A549 (cell line): ENCODE measurements around the gene SLIT1. TPM values are rescaled to one million over a fixed set of nuclear protein-coding genes. Genes with fewer than 3 reads are reported as not detected.

Experiments used
- ATAC-seq, 2 experiments: fragments of 200-7000 bp in 1 of 2; fragments of >200 bp in 1 of 2; cut with Nextera tagmentation in 1 of 2; cut with Tn5 transposase in 1 of 2; 3 replicates each; pipeline versions ENCODE4 v1.8.0 to v1.9.1; 2018 to 2020; ENCODE audit warnings: mild to moderate bottlenecking in 1 of 2, moderate library complexity in 1 of 2
- CTCF ChIA-PET: fragments of 300-600 bp; sonication (Branson Sonifier 250); formaldehyde crosslinking; extraction: SDS; loops from one replicate; lab custom pipeline; 2021; ENCODE audit warnings: antibody characterized with exemption, inconsistent platforms; lab: Yijun Ruan, JAX
- POLR2A ChIA-PET: fragments of 350-600 bp; formaldehyde crosslinking; extraction: SDS; loops from one replicate; lab custom pipeline; 2021; ENCODE audit warnings: antibody characterized with exemption, inconsistent platforms; lab: Yijun Ruan, JAX
- DNase-seq, 2 experiments: peaks; one replicate each; pipeline versions ENCODE4 v3.0.0 to v3.0.0-alpha.2; 2011 to 2016; ENCODE audit warnings: low read depth in 1 of 2, low spot score in 1 of 2
- FAIRE-seq: peaks from 2 replicates; lab custom pipeline; 2011; peaks lifted over from hg19 to GRCh38; lab: Jason Lieb, UNC
- H3K27ac ChIP-seq, 2 experiments: fragments of >200 bp; sonication (Bioruptor Twin); formaldehyde crosslinking; 3 replicates each; pipeline ENCODE4 v1.5.1; 2016 to 2017
- H3K4me1 ChIP-seq: fragments of >200 bp; sonication (Bioruptor Twin); formaldehyde crosslinking; 3 replicates; pipeline ENCODE4 v1.6.1; 2016
- H3K4me2 ChIP-seq: fragments of >200 bp; sonication (Bioruptor Twin); formaldehyde crosslinking; 3 replicates; pipeline ENCODE4 v1.6.1; 2016
- H3K4me3 ChIP-seq: fragments of >200 bp; sonication (Bioruptor Twin); formaldehyde crosslinking; 3 replicates; pipeline ENCODE4 v1.5.1; 2016
- H3K9me3 ChIP-seq: fragments of >200 bp; sonication (Bioruptor Twin); formaldehyde crosslinking; 3 replicates; pipeline ENCODE4 v1.6.1; 2016
- CBX2 ChIP-seq: fragments of 200-600 bp; sonication (generic); IDR thresholded peaks from 2 replicates; pipeline ENCODE4 v1.6.1; 2016; ENCODE audit warnings: low read depth, mild to moderate bottlenecking, borderline replicate concordance
- ESRRA ChIP-seq: fragments of 150-350 bp; IDR thresholded peaks from 2 replicates; pipeline ENCODE4 v1.6.1; 2014; ENCODE audit warnings: mild to moderate bottlenecking, low read length, borderline replicate concordance
- HOXA7 ChIP-seq: fragments of 250-450 bp; sonication (Bioruptor Pico); IDR thresholded peaks from 2 replicates; pipeline ENCODE4 v1.5.0; 2020; ENCODE audit warnings: mild to moderate bottlenecking, moderate library complexity
- HOXB13 ChIP-seq: fragments of 250-450 bp; sonication (Bioruptor Pico); IDR thresholded peaks from 2 replicates; pipeline ENCODE4 v1.5.0; 2020; ENCODE audit warnings: low read depth, mild to moderate bottlenecking, moderate library complexity
- JUN ChIP-seq, 2 experiments: fragments of >200 bp; sonication (Bioruptor Twin); formaldehyde crosslinking; IDR thresholded peaks; 2 replicates in 1 of 2; 3 replicates in 1 of 2; pipeline ENCODE4 v1.6.1; 2016 to 2017
- MAFK ChIP-seq: fragments of 450-650 bp; IDR thresholded peaks from 2 replicates; pipeline ENCODE4 v1.6.1; 2014; ENCODE audit not compliant: partially characterized antibody
- MYC ChIP-seq: IDR thresholded peaks from 2 replicates; pipeline ENCODE4 v1.6.1; 2012; ENCODE audit warnings: mild to moderate bottlenecking, inconsistent platforms, low read length, improper control_type of control experiment, borderline replicate concordance
- POLR2AphosphoS2 ChIP-seq: conservative IDR thresholded peaks from 2 replicates; pipeline ENCODE4 v1.6.1; 2012; ENCODE audit warnings: low read length, improper control_type of control experiment, inconsistent platforms
- RARB ChIP-seq: fragments of 250-450 bp; sonication (Bioruptor Pico); IDR thresholded peaks from 2 replicates; pipeline ENCODE4 v1.8.0; 2021; ENCODE audit warnings: mild to moderate bottlenecking, moderate library complexity
- RFX5 ChIP-seq: fragments of 450-650 bp; IDR thresholded peaks from 2 replicates; pipeline ENCODE4 v1.7.1; 2014; ENCODE audit warnings: antibody characterized with exemption, mild to moderate bottlenecking, moderate library complexity
- RNF2 ChIP-seq: fragments of 200-600 bp; sonication (generic); IDR thresholded peaks from 2 replicates; pipeline ENCODE4 v1.6.1; 2016; ENCODE audit warnings: low read depth, mild to moderate bottlenecking, antibody characterized with exemption, moderate library complexity, borderline replicate concordance
- WGBS: methylation state at CpG from one replicate; pipeline ENCODE4 v1.1.6; 2017; ENCODE audit errors: missing lambda C conversion rate; 5-methylcytosine and 5-hydroxymethylcytosine counted together
- polyA plus RNA-seq, 4 experiments: library from polyadenylated mRNA; depleted of rRNA in 3 of 4; stranded (reverse); fragments of >200 nt; fragmentation: RNase III in 1 of 4; extraction: RNeasy Plus Mini Kit Qiagen cat#74134 plus additional on column Dnase treatment in 1 of 4; gene quantifications; 2 replicates in 3 of 4; 3 replicates in 1 of 4; pipeline ENCODE4 v1.2.3, GENCODE V29; 2011 to 2017
- TF ChIP-seq, protein P1 (sequence below): fragments of 200-600 bp; sonication (generic); IDR thresholded peaks from 2 replicates; pipeline ENCODE4 v1.6.1; 2016; ENCODE audit warnings: antibody characterized with exemption, mild to moderate bottlenecking, moderate library complexity
- TF ChIP-seq, protein P2 (sequence below): fragments of 250-450 bp; sonication (Bioruptor Pico); IDR thresholded peaks from 2 replicates; pipeline ENCODE4 v1.5.0; 2021; ENCODE audit warnings: mild to moderate bottlenecking, moderate library complexity, borderline replicate concordance
- TF ChIP-seq, protein P3 (sequence below): fragments of >200 bp; sonication (Bioruptor Twin); formaldehyde crosslinking; IDR thresholded peaks from 3 replicates; pipeline ENCODE4 v1.6.1; 2016
- TF ChIP-seq, protein P4 (sequence below): IDR thresholded peaks from 2 replicates; pipeline ENCODE4 v1.6.1; 2012
- TF ChIP-seq, protein P5 (sequence below): IDR thresholded peaks from 2 replicates; pipeline ENCODE4 v1.6.1; 2012; ENCODE audit warnings: low read depth, borderline replicate concordance
- TF ChIP-seq, protein P6 (sequence below): fragments of >200 bp; sonication (Bioruptor Twin); formaldehyde crosslinking; IDR thresholded peaks from 2 replicates; pipeline ENCODE4 v1.6.1; 2016

The SLIT1 gene
- polyA plus RNA-seq, 2 of the 4 experiments (the other 2 are of a cell fraction) = 0.05 to 0.09 TPM

DNA sequence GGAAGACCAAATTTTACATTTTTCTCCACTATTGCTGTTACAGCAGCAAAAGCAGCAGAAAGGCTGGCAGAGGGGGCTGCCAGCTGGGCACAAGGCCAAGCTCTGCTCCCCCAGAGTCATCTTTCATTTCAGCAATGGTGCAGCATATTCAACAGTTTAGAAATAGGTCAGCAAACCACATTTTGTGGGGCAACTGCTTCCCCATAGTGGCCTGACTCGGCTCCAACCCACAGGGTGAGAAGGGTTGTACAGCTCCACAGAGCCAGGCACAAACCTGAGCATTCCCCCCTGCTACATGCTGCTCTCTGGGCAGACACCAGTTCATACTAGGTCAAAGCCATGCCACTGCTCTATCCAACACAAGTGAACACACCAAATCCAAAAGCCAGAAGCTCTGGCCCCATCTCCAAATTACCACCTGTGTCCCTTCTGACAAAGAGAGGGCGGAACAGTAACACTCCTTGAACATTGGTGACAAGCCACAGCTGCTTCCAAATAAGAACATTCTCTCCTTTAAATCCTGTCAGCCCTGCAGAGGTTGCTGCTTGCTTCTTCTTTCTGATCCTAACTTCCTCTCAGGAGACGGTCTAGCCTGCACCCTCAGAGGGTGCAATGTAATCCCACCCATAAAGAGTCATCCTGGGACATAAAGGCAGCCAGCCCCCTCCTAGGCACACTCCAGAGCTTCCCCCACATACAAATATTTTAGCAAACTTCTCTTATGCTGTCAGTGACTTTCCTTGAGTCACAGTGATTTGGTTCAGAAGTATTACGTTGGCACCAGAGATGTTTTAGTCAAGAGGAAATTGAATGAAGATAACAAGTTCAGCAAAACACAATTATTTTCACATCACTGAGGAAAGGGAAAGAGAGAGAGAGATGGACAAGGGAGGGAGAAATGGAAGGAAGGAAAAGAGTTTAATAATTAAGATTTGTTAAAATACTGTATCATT lies 39.0 kb upstream of the SLIT1 start:
- H3K9me3 ChIP-seq = no peaks in the 10 kb centered on the region
- TF ChIP-seq MAFK = no peak
- TF ChIP-seq, protein P1, sequence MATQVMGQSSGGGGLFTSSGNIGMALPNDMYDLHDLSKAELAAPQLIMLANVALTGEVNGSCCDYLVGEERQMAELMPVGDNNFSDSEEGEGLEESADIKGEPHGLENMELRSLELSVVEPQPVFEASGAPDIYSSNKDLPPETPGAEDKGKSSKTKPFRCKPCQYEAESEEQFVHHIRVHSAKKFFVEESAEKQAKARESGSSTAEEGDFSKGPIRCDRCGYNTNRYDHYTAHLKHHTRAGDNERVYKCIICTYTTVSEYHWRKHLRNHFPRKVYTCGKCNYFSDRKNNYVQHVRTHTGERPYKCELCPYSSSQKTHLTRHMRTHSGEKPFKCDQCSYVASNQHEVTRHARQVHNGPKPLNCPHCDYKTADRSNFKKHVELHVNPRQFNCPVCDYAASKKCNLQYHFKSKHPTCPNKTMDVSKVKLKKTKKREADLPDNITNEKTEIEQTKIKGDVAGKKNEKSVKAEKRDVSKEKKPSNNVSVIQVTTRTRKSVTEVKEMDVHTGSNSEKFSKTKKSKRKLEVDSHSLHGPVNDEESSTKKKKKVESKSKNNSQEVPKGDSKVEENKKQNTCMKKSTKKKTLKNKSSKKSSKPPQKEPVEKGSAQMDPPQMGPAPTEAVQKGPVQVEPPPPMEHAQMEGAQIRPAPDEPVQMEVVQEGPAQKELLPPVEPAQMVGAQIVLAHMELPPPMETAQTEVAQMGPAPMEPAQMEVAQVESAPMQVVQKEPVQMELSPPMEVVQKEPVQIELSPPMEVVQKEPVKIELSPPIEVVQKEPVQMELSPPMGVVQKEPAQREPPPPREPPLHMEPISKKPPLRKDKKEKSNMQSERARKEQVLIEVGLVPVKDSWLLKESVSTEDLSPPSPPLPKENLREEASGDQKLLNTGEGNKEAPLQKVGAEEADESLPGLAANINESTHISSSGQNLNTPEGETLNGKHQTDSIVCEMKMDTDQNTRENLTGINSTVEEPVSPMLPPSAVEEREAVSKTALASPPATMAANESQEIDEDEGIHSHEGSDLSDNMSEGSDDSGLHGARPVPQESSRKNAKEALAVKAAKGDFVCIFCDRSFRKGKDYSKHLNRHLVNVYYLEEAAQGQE = no peak
- TF ChIP-seq HOXA7 (CRISPR knock-in tag) = no peak
- TF ChIP-seq CBX2 = no peak
- no peak for TF ChIP-seq JUN (IDR thresholded peaks at IDR 0.05)
- TF ChIP-seq ESRRA = no peak
- TF ChIP-seq, protein P2, sequence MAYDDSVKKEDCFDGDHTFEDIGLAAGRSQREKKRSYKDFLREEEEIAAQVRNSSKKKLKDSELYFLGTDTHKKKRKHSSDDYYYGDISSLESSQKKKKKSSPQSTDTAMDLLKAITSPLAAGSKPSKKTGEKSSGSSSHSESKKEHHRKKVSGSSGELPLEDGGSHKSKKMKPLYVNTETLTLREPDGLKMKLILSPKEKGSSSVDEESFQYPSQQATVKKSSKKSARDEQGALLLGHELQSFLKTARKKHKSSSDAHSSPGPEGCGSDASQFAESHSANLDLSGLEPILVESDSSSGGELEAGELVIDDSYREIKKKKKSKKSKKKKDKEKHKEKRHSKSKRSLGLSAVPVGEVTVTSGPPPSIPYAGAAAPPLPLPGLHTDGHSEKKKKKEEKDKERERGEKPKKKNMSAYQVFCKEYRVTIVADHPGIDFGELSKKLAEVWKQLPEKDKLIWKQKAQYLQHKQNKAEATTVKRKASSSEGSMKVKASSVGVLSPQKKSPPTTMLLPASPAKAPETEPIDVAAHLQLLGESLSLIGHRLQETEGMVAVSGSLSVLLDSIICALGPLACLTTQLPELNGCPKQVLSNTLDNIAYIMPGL (CRISPR knock-in tag) = no peak
- TF ChIP-seq, protein P3, sequence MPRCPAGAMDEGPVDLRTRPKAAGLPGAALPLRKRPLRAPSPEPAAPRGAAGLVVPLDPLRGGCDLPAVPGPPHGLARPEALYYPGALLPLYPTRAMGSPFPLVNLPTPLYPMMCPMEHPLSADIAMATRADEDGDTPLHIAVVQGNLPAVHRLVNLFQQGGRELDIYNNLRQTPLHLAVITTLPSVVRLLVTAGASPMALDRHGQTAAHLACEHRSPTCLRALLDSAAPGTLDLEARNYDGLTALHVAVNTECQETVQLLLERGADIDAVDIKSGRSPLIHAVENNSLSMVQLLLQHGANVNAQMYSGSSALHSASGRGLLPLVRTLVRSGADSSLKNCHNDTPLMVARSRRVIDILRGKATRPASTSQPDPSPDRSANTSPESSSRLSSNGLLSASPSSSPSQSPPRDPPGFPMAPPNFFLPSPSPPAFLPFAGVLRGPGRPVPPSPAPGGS = no peak
- no peak for TF ChIP-seq MYC
- TF ChIP-seq, protein P4, sequence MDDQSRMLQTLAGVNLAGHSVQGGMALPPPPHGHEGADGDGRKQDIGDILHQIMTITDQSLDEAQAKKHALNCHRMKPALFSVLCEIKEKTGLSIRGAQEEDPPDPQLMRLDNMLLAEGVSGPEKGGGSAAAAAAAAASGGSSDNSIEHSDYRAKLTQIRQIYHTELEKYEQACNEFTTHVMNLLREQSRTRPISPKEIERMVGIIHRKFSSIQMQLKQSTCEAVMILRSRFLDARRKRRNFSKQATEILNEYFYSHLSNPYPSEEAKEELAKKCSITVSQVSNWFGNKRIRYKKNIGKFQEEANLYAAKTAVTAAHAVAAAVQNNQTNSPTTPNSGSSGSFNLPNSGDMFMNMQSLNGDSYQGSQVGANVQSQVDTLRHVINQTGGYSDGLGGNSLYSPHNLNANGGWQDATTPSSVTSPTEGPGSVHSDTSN = no peak
- TF ChIP-seq POLR2AphosphoS2 = no peak
- no peak for TF ChIP-seq HOXB13 (CRISPR knock-in tag)
- TF ChIP-seq, protein P5, sequence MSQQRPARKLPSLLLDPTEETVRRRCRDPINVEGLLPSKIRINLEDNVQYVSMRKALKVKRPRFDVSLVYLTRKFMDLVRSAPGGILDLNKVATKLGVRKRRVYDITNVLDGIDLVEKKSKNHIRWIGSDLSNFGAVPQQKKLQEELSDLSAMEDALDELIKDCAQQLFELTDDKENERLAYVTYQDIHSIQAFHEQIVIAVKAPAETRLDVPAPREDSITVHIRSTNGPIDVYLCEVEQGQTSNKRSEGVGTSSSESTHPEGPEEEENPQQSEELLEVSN = no peak
- TF ChIP-seq, protein P6, sequence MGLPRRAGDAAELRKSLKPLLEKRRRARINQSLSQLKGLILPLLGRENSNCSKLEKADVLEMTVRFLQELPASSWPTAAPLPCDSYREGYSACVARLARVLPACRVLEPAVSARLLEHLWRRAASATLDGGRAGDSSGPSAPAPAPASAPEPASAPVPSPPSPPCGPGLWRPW = no peak
- TF ChIP-seq RNF2 = no peak
- no peak for TF ChIP-seq RFX5
- no peak for TF ChIP-seq RARB (CRISPR knock-in tag)
- TF ChIP-seq, all 56 proteins: peak for 0
- Histone ChIP-seq H3K4me3 (no peak overlapping the region), H3K4me2 (no peak overlapping the region), H3K27ac (no peak overlapping the region), H3K4me1 (peaks cover 14% of the 10 kb centered on the region)
- POLR2A ChIA-PET = no interaction called here
- 81% methylated on average over 4 of the region's 4 CpGs for WGBS
- ATAC-seq (no peak), FAIRE-seq (no peak), DNase-seq (no peak)
- CTCF ChIA-PET = interaction anchor here (1.3 to 10.3 kb wide), 5 partner anchors 10 to 152 kb away, joined by 3 to 136 read pairs (median 10); no protein-coding TSS in a partner anchor
